ENCODE measurements around the gene CRACDL. TPM values are rescaled to one million over a fixed set of nuclear protein-coding genes. Genes with fewer than 3 reads are reported as not detected.

Gene CRACDL
- polyA plus RNA-seq, 4 donors, result 2.9 to 3.5 (median 3.2) TPM

GRCh38 chr2:98787700-98788099 is 148.3 kb downstream of the CRACDL start:
- no peak for DNase-seq (ENCODE audit: low read depth in 4 of 4, low spot score in 3 of 4)

- DNase-seq (ENCODE audit: low read depth in 4 of 4, low spot score in 3 of 4), result no peak
Measured at GRCh38 chr2:98786179-98786578, 149.8 kb downstream of the CRACDL start.

- DNase-seq (ENCODE audit: low read depth in 4 of 4, low spot score in 3 of 4), result no peak
Measured at GRCh38 chr2:98782570-98782969, 153.5 kb downstream of the CRACDL start.

GRCh38 chr2:98781822-98782221 is 154.2 kb downstream of the CRACDL start:
- DNase-seq (ENCODE audit: low read depth in 4 of 4, low spot score in 3 of 4), result no peak

GRCh38 chr2:98778741-98779483 is 157.1 kb downstream of the CRACDL start:
- DNase-seq (ENCODE audit: low read depth in 4 of 4, low spot score in 3 of 4), result no peak

GRCh38 chr2:98778151-98778550 is 157.9 kb downstream of the CRACDL start:
- DNase-seq (ENCODE audit: low read depth in 4 of 4, low spot score in 3 of 4), result no peak

GRCh38 chr2:98777710-98778109 is 158.3 kb downstream of the CRACDL start:
- no peak for DNase-seq (ENCODE audit: low read depth in 4 of 4, low spot score in 3 of 4)

- DNase-seq (ENCODE audit: low read depth in 4 of 4, low spot score in 3 of 4), result no peak
Measured at GRCh38 chr2:98777076-98777475, 158.9 kb downstream of the CRACDL start.

- no peak for DNase-seq (ENCODE audit: low read depth in 4 of 4, low spot score in 3 of 4)
Measured at GRCh38 chr2:98776136-98776535, 159.9 kb downstream of the CRACDL start.

GRCh38 chr2:98775146-98775986 is 160.7 kb downstream of the CRACDL start:
- peak in 1 of 4 donors; percentile 15 for DNase-seq (ENCODE audit: low read depth in 4 of 4, low spot score in 3 of 4)

GRCh38 chr2:98773907-98774306 is 162.1 kb downstream of the CRACDL start:
- no peak for DNase-seq (ENCODE audit: low read depth in 4 of 4, low spot score in 3 of 4)

GRCh38 chr2:98773169-98773568 is 162.9 kb downstream of the CRACDL start:
- DNase-seq (ENCODE audit: low read depth in 4 of 4, low spot score in 3 of 4), result no peak

- DNase-seq (ENCODE audit: low read depth in 4 of 4, low spot score in 3 of 4), result no peak
Measured at GRCh38 chr2:98772536-98772935, 163.5 kb downstream of the CRACDL start.

- DNase-seq (ENCODE audit: low read depth in 4 of 4, low spot score in 3 of 4), result no peak
Measured at GRCh38 chr2:98771721-98772524, 164.1 kb downstream of the CRACDL start.

- no peak for DNase-seq (ENCODE audit: low read depth in 4 of 4, low spot score in 3 of 4)
Measured at GRCh38 chr2:98771264-98771663, 164.8 kb downstream of the CRACDL start.

- DNase-seq (ENCODE audit: low read depth in 4 of 4, low spot score in 3 of 4), result no peak
Measured at GRCh38 chr2:98769784-98770183, 166.2 kb downstream of the CRACDL start.

GRCh38 chr2:98769114-98769476 is 166.9 kb downstream of the CRACDL start:
- DNase-seq (ENCODE audit: low read depth in 4 of 4, low spot score in 3 of 4), result no peak

- no peak for DNase-seq (ENCODE audit: low read depth in 4 of 4, low spot score in 3 of 4)
Measured at GRCh38 chr2:98768384-98769113, 167.5 kb downstream of the CRACDL start.

- DNase-seq (ENCODE audit: low read depth in 4 of 4, low spot score in 3 of 4), result no peak
Measured at GRCh38 chr2:98764499-98764898, 171.5 kb downstream of the CRACDL start.

GRCh38 chr2:98763209-98763951 is 172.6 kb downstream of the CRACDL start:
- DNase-seq (ENCODE audit: low read depth in 4 of 4, low spot score in 3 of 4), result no peak
